Stimulated activated CD8-positive, alpha-beta memory T cell treated with anti-CD3 and anti-CD28 coated beads, Interleukin-12 subunit alpha, Interleukin-12 subunit beta, amount 100 ng/mL, for 4 hours (primary cell): ENCODE measurements around the gene FAM72A.
"Not testable (repeated sequence)": the region's sequence is repeated elsewhere in the genome, so short reads cannot be mapped to it uniquely, and the experiment has no call there.

ENCODE experiments used
- DNase-seq: peaks from one replicate; pipeline ENCODE4 v3.0.0-alpha.2; 2020; ENCODE audit warnings: low read depth

Gene FAM72A

DNA sequence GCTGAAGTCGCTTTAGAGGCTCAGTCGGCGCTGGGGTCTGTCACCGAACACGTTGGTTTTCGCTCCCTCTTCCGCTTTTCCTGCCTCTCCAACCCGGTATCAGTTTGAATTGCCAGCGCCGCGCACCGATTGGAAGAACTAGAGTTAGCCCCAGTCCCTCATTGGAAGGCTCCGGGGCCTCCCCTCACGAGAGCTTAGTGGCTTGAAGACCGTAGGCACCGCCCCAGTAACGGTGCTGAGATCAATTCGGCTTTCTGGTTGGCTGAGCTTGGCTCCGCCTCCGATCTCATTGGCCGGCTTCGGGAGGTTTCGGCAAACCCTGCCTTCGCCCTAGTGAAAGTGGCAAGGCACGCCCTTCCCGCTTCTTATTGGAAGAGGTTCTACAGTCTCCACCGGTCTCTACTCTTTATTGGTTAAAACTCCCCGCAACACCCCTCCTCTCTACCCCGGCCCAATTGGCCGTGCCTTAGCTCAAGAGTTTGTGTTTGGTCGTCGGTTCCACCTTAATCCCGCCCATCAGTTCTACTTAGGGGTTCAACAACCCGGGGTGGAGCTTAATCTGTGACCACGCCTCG lies at the start of gene FAM72A:
TSS of gene FAM72A (minus strand) at position 51 of the 575 bp plus-strand sequence. CDS start 814 bp downstream, outside the sequence.
- peak; percentile 91 for DNase-seq

GRCh38 chr1:206250953-206251681 lies 48.5 kb upstream of the FAM72A start:
- not testable (repeated sequence) for DNase-seq

- not testable (repeated sequence) for DNase-seq
Measured at GRCh38 chr1:206246129-206246886, 43.7 kb upstream of the FAM72A start.

- DNase-seq = not testable (repeated sequence)
Measured at GRCh38 chr1:206245479-206245878, 42.8 kb upstream of the FAM72A start.

DNA sequence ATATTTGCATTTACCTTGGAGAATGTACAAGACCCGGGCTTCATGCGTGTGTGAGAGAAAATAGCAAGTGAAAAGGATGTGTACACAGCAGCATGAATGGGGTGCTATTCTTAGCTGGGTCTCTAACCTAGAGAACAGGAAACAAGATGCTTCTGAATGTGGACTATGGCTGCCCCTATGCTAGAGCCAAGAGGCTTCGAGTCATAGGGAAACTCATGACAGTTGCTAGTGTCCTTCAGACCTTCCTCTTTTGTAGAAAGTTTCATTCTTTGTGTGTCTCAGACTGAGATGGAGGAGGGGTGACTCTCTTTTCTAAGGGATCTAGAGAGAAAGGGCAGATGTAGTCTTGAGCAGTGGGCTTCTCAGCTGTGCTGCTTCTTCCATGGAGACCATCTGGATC lies 40.7 kb upstream of the FAM72A start:
- DNase-seq = not testable (repeated sequence)

GRCh38 chr1:206240288-206240687 lies 37.6 kb upstream of the FAM72A start:
- DNase-seq = not testable (repeated sequence)

DNA sequence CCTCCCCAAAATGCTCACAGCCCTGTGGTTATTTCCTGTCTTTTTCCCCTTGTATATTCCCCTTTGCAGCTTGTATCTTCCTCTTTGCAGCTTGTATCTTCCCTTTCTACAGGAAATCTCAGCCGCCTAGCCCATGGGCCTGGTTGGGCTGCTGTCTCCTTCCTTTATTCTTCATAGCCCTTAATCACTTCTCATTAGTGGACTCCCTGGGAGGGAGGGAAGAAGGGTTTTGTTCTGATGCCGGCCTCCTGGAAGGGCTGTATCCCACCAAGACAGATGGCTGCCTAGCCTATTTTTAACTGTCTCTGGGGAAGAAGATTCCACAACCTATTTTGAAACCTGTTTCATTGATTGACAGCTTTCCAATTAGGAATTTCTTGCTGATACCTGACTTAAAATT lies 32.6 kb upstream of the FAM72A start:
- DNase-seq = not testable (repeated sequence)

DNA sequence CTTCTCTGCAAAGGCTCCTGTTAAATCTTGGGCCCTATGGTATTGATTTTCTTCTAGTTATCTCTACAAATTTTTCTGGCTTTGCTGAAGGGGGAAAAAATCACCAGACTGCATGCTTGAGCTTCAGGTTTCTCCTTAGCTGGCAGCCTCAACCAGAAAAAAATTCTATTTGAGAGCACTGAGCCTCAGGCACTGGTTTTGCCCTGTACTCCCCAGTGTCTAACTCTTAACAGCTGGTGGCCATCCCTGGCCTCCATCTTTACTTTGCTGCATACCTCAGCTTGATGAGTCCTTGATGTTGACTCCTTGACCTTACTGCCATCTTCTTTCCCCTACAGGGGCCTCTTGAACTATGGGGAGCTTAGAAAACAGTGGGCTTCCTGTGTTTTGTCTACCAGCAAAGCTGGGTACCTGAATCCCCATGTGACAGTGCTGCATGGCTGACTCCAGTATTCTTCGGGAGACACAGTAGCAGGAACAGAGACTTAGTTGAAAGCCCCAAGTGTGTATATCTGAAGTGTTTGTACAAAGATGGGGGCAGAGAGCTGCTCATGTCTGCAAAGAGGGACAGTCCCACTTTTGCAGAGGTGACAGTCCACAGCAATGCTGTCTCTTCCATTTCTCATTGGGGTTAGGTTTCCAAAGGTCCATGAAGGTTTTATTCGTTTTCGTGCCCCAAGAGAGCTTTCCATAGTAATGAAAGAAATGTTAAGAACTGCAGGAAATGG lies 31.7 kb upstream of the FAM72A start:
- DNase-seq = not testable (repeated sequence)

DNA sequence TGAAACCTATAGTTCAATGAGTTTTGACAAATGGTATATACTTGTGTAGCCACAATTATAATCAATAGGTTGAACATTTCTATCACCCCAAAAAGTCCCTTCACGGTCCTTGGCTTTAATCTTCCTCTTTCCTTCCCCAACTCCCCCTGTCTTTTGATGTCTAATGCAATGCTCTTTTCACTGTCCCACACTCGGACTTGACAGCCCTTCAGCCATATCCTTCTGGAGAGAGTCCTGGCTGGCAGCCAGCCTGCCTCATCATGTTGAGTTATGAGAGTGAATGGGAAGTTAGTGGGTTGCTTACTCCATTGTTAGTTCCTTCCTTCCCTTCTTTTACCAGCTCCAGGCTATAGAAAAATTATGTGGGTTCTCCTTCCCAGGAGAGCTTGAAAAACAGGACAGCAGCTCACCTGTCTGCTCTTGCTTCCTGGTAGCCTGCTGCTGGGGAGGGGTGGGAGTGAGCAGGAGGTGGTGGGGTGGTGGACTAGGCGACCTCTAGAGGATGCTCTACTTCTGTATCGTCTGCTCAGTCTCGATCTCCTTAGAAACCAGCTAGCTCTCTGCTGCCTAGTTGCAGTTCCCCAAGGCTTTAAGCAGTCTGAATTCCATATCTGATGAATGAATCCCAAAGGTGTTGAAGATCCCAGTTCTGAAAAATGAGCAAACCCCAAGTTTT lies 30.5 kb upstream of the FAM72A start:
- not testable (repeated sequence) for DNase-seq

DNA sequence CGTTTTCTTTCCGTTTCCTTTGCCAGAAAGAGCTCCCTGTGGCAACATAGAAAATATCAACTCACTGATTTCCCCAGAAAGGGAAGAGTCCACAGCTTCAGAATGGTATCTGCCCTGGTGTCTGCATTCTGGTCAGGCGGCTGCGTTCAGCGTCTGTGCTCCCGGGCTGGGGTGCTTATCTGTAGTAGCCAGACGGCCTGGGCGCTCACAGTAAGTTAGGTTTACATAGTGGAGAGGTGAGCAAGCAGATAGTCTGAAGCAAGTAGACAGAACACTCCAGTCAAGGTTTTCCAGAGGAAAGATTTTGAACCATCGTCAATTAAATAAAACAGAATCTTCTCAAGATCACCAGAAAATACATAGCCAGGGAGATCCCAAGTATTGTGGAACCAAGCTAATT lies 29.4 kb upstream of the FAM72A start:
- DNase-seq = not testable (repeated sequence)

GRCh38 chr1:206229286-206229685 lies 26.6 kb upstream of the FAM72A start:
- not testable (repeated sequence) for DNase-seq

DNA sequence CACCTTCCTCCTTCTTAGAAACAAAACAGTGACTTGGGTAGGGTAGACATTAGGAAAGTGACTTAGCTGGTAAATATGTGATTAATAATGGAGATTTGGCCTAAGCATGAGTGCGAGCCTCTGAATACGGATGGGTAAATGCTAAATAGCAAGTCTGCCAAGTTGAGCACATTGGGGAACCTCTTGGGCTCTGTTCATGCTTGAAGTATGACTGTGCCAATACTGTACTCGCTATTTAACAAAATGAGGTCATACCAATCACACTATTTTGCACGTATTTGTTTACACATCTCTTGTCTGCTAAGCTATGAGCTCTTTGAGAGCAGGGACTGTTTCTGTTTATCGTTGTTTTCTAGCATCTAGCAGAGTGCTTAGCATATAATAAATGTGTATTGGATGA lies 24.2 kb upstream of the FAM72A start:
- DNase-seq = not testable (repeated sequence)

- DNase-seq = not testable (repeated sequence)
Measured at GRCh38 chr1:206225386-206225785, 22.7 kb upstream of the FAM72A start.

- not testable (repeated sequence) for DNase-seq
Measured at GRCh38 chr1:206224190-206224776, 21.6 kb upstream of the FAM72A start.

DNA sequence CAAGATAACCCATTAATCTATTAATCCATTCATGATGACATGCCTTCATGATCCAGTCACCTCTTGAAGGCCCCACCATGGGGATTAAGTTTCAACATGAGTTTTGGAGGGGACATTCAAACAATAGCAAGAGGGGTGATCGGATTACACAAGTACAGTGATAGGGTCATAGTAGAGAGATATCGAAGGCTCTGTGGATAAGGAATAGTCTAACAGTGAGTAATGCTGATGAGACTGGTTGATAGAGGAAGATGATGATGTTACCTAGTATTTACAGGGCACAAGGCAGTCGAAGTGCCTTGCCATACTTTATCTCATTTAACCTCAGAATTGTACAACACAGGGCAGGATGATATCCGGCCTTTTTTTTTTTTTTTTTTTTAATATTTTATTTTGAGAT lies 18.9 kb upstream of the FAM72A start:
- not testable (repeated sequence) for DNase-seq

DNA sequence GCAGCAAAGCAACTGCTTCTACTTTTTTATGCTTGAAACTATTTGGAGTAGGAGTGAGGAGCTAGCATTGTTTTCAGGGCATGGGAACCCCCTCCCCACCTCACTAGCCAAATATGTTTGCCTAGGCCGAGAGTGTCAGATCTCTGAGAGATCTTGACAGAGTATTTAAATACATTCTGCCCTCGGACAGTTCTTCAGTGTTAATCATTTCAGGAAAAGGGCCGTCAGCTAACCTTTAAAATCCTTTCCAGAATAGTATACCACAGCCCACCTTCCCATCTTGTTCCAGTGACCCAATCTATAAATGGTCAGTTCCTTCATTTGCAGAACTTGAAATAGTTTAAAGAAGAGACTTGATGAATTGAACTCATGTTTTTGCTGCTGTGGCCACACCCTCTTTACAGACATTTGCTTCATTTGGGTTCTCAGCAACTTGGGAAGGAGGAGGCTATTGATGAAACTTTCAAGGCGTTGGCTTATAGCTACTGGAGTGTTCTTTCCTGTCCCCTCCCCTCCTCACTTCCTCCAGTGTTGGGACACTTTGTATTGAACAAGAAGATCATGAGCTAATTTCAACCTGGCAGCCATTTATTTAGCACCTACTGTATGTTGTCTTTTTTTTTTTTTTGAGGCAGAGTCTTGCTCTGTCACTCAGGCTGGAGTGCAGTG lies 17.8 kb upstream of the FAM72A start:
- DNase-seq = not testable (repeated sequence)

DNA sequence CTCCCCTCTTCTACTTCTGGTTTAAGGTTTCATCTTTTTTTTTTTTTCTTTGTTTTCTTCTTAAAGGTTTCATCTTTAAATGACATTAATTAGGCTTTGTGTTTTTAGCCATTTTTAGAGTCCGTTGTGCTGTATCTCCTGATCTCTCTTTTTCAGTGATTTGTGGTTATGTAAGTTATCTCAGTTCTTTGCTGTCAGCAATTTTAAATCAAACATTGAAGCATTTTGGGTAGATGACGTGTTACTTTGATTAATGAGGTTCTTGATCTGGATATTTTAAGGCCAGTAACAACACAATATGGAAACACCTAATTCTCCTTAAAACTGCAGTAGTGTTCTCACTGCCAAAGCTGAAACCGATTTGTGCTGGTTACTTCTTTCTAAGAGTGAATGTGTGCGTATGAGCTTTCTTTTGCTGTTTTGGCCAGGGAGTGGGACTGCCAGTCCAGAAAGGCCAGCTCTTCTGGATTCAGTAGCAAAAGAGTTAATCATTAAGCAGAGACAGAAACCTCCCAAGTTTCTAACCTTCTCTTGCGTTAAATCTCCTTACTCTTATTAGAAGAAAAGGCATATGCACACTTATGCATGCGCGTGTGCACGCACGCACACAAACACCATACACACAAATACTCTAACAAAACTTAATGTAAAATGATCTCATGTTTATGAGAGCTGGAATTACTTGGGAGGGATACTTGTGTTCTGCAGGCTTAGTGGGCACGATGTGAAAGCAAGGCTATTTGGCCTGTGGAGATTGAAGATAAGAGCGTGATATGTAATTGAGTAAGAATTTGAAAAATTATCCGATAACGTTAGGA lies 17.1 kb upstream of the FAM72A start:
- DNase-seq = not testable (repeated sequence)

GRCh38 chr1:206218765-206219164 lies 16.1 kb upstream of the FAM72A start:
- not testable (repeated sequence) for DNase-seq

GRCh38 chr1:206218285-206218684 lies 15.6 kb upstream of the FAM72A start:
- DNase-seq = not testable (repeated sequence)
